ENCODE results near the gene CNR2.

DNA sequence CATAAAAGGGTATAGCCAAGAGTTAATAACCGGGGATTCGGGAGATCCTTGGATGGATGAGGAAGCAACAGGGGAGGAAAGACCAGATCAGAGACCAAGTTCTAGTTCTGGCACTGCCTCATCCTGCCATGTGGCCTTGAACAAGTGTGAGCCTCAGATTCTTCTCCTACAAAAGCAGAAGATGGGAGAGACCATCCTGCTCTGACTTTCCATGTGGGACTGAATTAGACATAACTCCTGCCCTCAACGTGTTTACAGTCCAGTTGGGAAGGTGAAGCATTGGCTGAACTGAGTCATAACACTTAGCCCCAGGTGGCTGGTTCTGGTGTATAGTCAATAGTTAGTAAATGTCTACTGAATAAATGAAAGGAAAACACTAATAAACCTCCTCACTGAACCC, 12.1 kb upstream of the CNR2 start:
- TF ChIP-seq CTCF (IDR thresholded peaks at IDR 0.05), result no peak
- no peak for TF ChIP-seq POLR2AphosphoS5 (IDR thresholded peaks at IDR 0.05)
- no peak for TF ChIP-seq POLR2A (IDR thresholded peaks at IDR 0.05)

Measured in prostate gland (tissue), 2 donors.